Heart right ventricle (tissue), 16 donors: ENCODE measurements around the gene TRABD2B. TPM values are rescaled to one million over a fixed set of nuclear protein-coding genes. Genes with fewer than 3 reads are reported as not detected.

Experiments
- ATAC-seq, 8 donors: fragments of 200-7000 bp; cut with Tn5 transposase; one replicate each; pipeline ENCODE4 v1.9.1; 2020; ENCODE audit warnings: mild to moderate bottlenecking in 8 of 8, moderate library complexity in 8 of 8, moderate number of reproducible peaks in 1 of 8
- DNase-seq, 2 donors: peaks; one replicate each; pipeline ENCODE4 v3.0.0-alpha.2; 2020
- H3K27ac ChIP-seq, 10 donors: fragments of 200-600 bp; sonication (generic) in 2 of 10; one replicate each; pipeline versions ENCODE4 v1.5.0 to v1.8.0; 2020 to 2022; ENCODE audit warnings: mild to moderate bottlenecking in 3 of 10
- H3K27me3 ChIP-seq, 7 donors: fragments of 200-600 bp; one replicate each; pipeline ENCODE4 v1.8.0; 2021 to 2022; ENCODE audit warnings: mild to moderate bottlenecking in 2 of 7
- H3K36me3 ChIP-seq, 9 donors: fragments of 200-600 bp; sonication (generic) in 1 of 9; one replicate each; pipeline versions ENCODE4 v1.5.0 to v1.8.0; 2020 to 2022; ENCODE audit warnings: mild to moderate bottlenecking in 2 of 9
- H3K4me1 ChIP-seq, 9 donors: fragments of 200-600 bp; sonication (generic) in 1 of 9; one replicate each; pipeline versions ENCODE4 v1.5.0 to v1.8.0; 2020 to 2022; ENCODE audit warnings: mild to moderate bottlenecking in 4 of 9
- H3K4me3 ChIP-seq, 10 donors: fragments of 200-600 bp; sonication (generic) in 2 of 10; one replicate each; pipeline versions ENCODE4 v1.5.0 to v1.8.0; 2020 to 2022; ENCODE audit warnings: mild to moderate bottlenecking in 7 of 10, moderate library complexity in 2 of 10
- H3K9me3 ChIP-seq, 11 donors: fragments of 200-600 bp in 10 of 11; sonication (generic) in 2 of 11; one replicate each; pipeline versions ENCODE4 v1.5.0 to v1.8.0; 2013 to 2022; ENCODE audit warnings: mild to moderate bottlenecking in 2 of 11, control low read depth in 1 of 11, moderate library complexity in 1 of 11
- WGBS, 2 donors: extraction: QIAGEN DNeasy Blood & Tissue Kit; methylation state at CpG; one replicate each; pipeline ENCODE4 v1.1.7; 2013; ENCODE audit warnings: inconsistent platforms in 1 of 2; 5-methylcytosine and 5-hydroxymethylcytosine counted together
- intact Hi-C, 10 donors: fragments of 100-400 bp; cut with DNase I; formaldehyde crosslinking; loops; one replicate each; pipeline versions ENCODE4 v1.11.1 to v1.14.2; 2022
- polyA plus RNA-seq, 2 donors: library from polyadenylated mRNA; stranded (reverse); fragments of 200-250 nt; gene quantifications; one replicate each; pipeline ENCODE4 v1.2.3, GENCODE V29; 2013
- total RNA-seq, 10 donors: library from RNA; stranded (reverse); fragmentation: NEBNext Ultra II Directional in 3 of 10; extraction: Animal tissue kit (Norgen Biotek cat#: 25700) in 3 of 10; gene quantifications; one replicate each; pipeline versions ENCODE4 v1.2.1 to v1.2.4, GENCODE V29; 2021 to 2023
- TF ChIP-seq, protein P1 (sequence below), 9 donors: fragments of 200-600 bp; sonication (generic) in 2 of 9; IDR thresholded peaks; one replicate each; pipeline versions ENCODE4 v1.5.0 to v1.8.0; 2021 to 2022; ENCODE audit warnings: antibody characterized with exemption in 9 of 9, mild to moderate bottlenecking in 5 of 9, moderate library complexity in 1 of 9
- donor health status: Arrhythmogenic right ventricular cardiomyopathy.
- donor health status: ischemic (EF 13 %, LVEDD 7.1; RV severe dilation, severe dysfunction).
- donor health status: healthy with polysubstance abuse.
- donor health status: DM: no; HTN: yes; CAD: no.
- donor health status: DM: no; HTN: no; CAD: no.
- donor health status: ischemic (EF 25% LVEDD 6.9; RV normal size, moderate dysfunction).
- donor health status: ischemic (EF 25% LVEDD 5.7; RV mildly dilated, moderate dysfunction).
- donor health status: healthy.
- donor health status: DM: yes; HTN: yes; CAD: no.
- donor health status: Ischemic cardiomyopathy.
- donor health status: ischemic (EF 35%, LVEDD 5.7; RV mildly dilated, moderate dysfunction).
- donor health status: nonischemic (EF 11% LVEDD 7.7; RV severe dilation, severe dysfunction).
- donor health status: DM: yes; HTN: yes; CAD: no.
- donor health status: PGD.
- donor health status: ischemic (EF 29% LVEDD 5.4; RV normal size, mild dysfunction).
- donor health status: nonischemic (EF 23%, LVEDD 6.1; RV moderate dilation, normal function).

TRABD2B gene
- total and polyA plus RNA-seq, 12 donors, result 0.21 to 1.1 (median 0.53) TPM

DNA sequence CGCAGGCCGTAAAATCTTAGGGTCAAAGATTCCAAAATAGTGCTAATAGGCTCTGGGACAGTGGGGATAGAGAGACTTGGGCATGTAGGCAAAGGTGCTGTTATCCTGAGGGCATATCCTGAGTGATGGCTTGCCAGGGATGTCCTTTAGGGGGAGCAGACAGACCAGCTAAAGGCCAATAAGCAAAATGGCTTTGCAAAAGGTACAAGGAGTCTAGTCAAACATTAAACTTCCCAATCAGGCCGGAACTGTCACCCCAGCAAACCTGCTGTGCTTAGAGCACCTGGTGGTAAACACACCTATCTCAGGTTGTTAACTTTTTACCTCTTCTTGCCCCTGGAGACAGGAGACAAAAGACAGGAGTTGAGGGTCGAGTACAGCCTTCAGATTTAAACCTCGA is 49.1 kb downstream of the TRABD2B start:
- H3K4me3 ChIP-seq, result no peak overlapping the region
- no peaks in the 10 kb centered on the region for H3K36me3 ChIP-seq
- H3K27ac ChIP-seq, result no peak overlapping the region
- H3K4me1 ChIP-seq, result peaks cover 0 to 13% (median 4%) of the 10 kb centered on the region in 9 donors
- H3K27me3 ChIP-seq, result no peaks in the 10 kb centered on the region
- TF ChIP-seq, protein P1, sequence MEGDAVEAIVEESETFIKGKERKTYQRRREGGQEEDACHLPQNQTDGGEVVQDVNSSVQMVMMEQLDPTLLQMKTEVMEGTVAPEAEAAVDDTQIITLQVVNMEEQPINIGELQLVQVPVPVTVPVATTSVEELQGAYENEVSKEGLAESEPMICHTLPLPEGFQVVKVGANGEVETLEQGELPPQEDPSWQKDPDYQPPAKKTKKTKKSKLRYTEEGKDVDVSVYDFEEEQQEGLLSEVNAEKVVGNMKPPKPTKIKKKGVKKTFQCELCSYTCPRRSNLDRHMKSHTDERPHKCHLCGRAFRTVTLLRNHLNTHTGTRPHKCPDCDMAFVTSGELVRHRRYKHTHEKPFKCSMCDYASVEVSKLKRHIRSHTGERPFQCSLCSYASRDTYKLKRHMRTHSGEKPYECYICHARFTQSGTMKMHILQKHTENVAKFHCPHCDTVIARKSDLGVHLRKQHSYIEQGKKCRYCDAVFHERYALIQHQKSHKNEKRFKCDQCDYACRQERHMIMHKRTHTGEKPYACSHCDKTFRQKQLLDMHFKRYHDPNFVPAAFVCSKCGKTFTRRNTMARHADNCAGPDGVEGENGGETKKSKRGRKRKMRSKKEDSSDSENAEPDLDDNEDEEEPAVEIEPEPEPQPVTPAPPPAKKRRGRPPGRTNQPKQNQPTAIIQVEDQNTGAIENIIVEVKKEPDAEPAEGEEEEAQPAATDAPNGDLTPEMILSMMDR (IDR thresholded peaks at IDR 0.05), result peak in 5 of 9 donors; percentile 16 to 40 (median 31)
- ATAC-seq, result no peak
- intact Hi-C loops, result no loop called here
- no peaks in the 10 kb centered on the region for H3K9me3 ChIP-seq
- DNase-seq, result no peak
- WGBS, 2 donors, result 89 to 95% methylated on average over 5 of the region's 5 CpGs

DNA sequence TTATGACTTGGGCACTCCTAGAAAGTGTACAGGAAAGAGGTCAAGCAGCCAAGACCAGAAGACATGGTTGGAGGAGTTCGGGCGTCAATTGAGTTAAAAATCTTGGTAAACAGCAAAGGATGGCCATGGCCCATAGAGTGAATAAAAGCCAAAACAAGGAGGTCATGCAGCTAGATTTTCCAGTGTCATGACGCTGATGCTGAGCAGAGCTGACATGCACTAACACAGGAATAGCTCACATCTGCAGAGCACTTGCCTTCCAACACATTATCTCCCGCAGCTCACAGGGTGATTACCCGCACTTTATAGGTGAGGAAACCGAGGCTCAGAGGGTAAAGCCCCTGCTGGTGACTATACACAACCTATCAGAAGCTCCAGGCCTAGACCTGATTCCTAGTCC is 49.7 kb downstream of the TRABD2B start:
- H3K27me3 ChIP-seq, result no peaks in the 10 kb centered on the region
- H3K27ac ChIP-seq, result no peak overlapping the region
- no peak for ATAC-seq
- H3K9me3 ChIP-seq, result no peaks in the 10 kb centered on the region
- intact Hi-C loops, result no loop called here
- H3K36me3 ChIP-seq, result no peaks in the 10 kb centered on the region
- WGBS, 2 donors, result 88 to 92% methylated on average over 6 of the region's 6 CpGs
- no peak for DNase-seq
- peaks cover 0 to 13% (median 4%) of the 10 kb centered on the region in 9 donors for H3K4me1 ChIP-seq
- TF ChIP-seq, protein P1 (IDR thresholded peaks at IDR 0.05), result no peak
- no peak overlapping the region for H3K4me3 ChIP-seq

DNA sequence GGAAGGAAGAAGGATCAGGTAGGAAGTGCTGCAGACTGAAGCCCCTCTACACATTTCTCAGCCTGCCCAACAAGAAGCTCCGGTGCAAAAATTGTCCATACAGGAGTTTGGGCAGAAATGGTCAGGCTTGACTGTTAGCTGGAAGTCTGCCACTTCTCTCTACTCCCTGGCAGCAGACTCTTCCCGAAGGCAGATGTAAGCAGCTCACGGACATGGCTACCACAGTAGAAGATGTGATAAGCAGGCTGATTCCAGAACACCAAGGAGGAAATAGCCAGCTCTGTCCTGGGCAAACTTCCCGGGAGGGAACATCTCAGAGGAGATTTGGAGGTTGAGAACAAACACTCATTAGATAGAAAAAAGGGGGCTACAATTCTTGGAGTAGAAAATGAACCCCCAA is 52.6 kb downstream of the TRABD2B start:
- TF ChIP-seq, protein P1 (IDR thresholded peaks at IDR 0.05), result no peak
- H3K4me3 ChIP-seq, result no peak overlapping the region
- no peaks in the 10 kb centered on the region for H3K27me3 ChIP-seq
- no peak overlapping the region for H3K27ac ChIP-seq
- DNase-seq (no peak), ATAC-seq (peak in 1 of 8 donors; percentile 50)
- no peaks in the 10 kb centered on the region for H3K36me3 ChIP-seq
- peaks cover 0 to 21% (median 4%) of the 10 kb centered on the region in 9 donors for H3K4me1 ChIP-seq
- intact Hi-C loops, result no loop called here
- 24% methylated on average over 4 of the region's 4 CpGs for WGBS, 2 donors
- H3K9me3 ChIP-seq, result no peaks in the 10 kb centered on the region

DNA sequence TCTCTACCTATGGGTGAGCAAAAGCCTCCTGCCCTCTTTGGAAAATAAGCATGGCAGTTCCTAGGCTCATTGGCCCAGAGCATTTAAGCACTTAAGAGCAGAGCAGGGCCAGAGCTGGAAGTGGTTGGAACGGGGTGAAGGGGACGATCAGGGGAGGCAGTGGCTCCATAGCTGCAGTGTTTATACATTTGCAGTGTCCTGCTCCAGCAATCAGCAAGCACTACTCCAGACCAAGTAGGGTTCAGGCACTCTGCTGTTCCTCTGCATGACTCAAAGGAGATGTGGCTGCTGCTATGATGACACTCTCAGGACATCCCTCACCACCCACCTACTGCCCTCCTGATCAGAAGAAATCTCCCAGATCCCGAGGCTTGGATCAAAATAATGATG is 55.0 kb downstream of the TRABD2B start:
- H3K36me3 ChIP-seq, result no peaks in the 10 kb centered on the region
- ATAC-seq (no peak), DNase-seq (no peak)
- TF ChIP-seq, protein P1 (IDR thresholded peaks at IDR 0.05), result no peak
- H3K4me1 ChIP-seq, result peaks cover 0 to 31% (median 4%) of the 10 kb centered on the region in 9 donors
- WGBS, 2 donors, result 67 to 87% methylated on average over 3 of the region's 3 CpGs
- H3K27ac ChIP-seq, result no peak overlapping the region
- intact Hi-C loops, result no loop called here
- H3K4me3 ChIP-seq, result no peak overlapping the region
- H3K27me3 ChIP-seq, result no peaks in the 10 kb centered on the region
- no peaks in the 10 kb centered on the region for H3K9me3 ChIP-seq
